GM12864 (cell line): ENCODE results near the gene VRTN.

Experiments
- DNase-seq: peaks from one replicate; pipeline ENCODE4 v3.0.0-alpha.2; 2011; ENCODE audit warnings: low read depth
- H3K4me3 ChIP-seq: 2 replicates; pipeline ENCODE4 v1.5.1; 2011; ENCODE audit warnings: mild to moderate bottlenecking, low read depth, low read length, control low read depth
- TF ChIP-seq, protein P1 (sequence below): IDR thresholded peaks from 2 replicates; pipeline ENCODE4 v1.5.1; 2011; ENCODE audit warnings: low read depth, mild to moderate bottlenecking, moderate library complexity, low read length, control low read depth, inconsistent platforms; ENCODE audit errors: missing control alignments

Gene VRTN

DNA sequence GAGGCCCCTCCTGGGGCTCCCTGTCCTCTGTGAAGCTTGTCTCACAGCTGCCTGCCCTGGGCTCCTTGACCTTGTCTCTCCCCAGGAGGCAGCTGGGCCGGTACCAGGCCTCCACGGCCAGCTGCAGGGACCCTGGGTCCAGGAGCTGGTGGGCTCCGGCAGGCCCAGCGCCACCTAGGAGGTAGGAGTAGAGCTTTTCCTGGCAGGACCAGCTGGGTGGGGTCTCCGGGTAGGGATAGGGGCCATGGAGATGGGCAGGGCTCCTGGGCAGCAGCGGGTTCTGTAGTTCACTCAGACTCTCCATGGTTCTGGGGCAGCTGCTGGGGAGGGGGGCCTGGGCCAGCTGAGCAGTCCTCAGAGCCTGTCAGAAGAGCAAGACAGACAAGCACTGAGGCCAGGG, 61.2 kb downstream of the VRTN start:
- TF ChIP-seq, protein P1, sequence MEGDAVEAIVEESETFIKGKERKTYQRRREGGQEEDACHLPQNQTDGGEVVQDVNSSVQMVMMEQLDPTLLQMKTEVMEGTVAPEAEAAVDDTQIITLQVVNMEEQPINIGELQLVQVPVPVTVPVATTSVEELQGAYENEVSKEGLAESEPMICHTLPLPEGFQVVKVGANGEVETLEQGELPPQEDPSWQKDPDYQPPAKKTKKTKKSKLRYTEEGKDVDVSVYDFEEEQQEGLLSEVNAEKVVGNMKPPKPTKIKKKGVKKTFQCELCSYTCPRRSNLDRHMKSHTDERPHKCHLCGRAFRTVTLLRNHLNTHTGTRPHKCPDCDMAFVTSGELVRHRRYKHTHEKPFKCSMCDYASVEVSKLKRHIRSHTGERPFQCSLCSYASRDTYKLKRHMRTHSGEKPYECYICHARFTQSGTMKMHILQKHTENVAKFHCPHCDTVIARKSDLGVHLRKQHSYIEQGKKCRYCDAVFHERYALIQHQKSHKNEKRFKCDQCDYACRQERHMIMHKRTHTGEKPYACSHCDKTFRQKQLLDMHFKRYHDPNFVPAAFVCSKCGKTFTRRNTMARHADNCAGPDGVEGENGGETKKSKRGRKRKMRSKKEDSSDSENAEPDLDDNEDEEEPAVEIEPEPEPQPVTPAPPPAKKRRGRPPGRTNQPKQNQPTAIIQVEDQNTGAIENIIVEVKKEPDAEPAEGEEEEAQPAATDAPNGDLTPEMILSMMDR = no peak

More for the DNA sequence above, 61.2 kb downstream of the VRTN start:
- DNase-seq = no peak
- no peak overlapping the region for H3K4me3 ChIP-seq
